Measurements from ENCODE around the gene ZNF557. TPM values are rescaled to one million over a fixed set of nuclear protein-coding genes. Genes with fewer than 3 reads are reported as not detected.

ZNF557 gene
- total and polyA plus RNA-seq, 10 of the 15 experiments (the other 5 are each of a cell fraction or from before 2014, with no cell fraction given), result 3.9 to 12.1 (median 9.0) TPM

DNA sequence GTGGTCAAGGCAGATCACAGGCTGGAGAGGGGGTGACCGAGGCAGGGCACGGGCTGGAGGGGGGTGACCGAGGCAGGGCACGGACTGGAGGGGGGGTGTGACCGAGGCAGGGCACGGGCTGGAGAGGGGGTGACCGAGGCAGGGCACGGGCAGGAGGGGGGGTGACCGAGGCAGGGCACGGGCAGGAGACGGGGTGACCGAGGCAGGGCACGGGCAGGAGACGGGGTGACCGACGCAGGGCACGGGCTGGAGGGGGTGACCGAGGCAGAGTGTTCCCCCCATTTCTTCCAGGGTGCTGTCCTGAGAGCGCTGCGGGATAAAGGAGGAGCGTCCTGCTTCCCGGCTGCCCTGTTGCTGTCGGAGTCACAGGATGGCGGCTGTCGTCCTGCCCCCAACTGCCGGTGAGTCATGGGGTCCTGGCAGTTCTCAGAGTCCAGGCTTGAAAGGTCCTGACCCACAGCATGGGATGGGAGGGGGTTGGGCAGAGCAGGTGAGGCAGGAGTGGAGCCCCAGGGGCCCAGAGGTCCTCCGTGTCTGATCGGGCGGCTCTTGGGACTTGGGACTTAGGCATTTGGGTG lies 5.3 kb downstream of the ZNF557 start:
- in situ Hi-C loops (cut with MboI), result loop anchor here (5.0 kb wide), 1 partner anchor 62 kb away; no protein-coding TSS in a partner anchor
- RAD21 ChIA-PET (ENCODE audit: unreplicated experiment), result no interaction called here
- SMC1A ChIA-PET (ENCODE audit: uncharacterized antibody, unreplicated experiment), result no interaction called here
- POLR2A ChIA-PET, result interaction anchor here (0.7 kb wide), 1 partner anchor 91 kb away, joined by 3 read pairs; no protein-coding TSS in a partner anchor
- CTCF ChIA-PET, result no interaction called here
- no peak overlapping the region for H3K4me2 ChIP-seq (ENCODE audit: control insufficient read depth, insufficient read depth)
- intact Hi-C loops (cut with micrococcal nuclease; ENCODE audit: unreplicated experiment), result no loop called here
- no peak overlapping the region for H3K27ac ChIP-seq (ENCODE audit: control insufficient read depth, insufficient read depth)
- TF ChIP-seq ZNF384 (IDR thresholded peaks at IDR 0.05; ENCODE audit: borderline replicate concordance, low read depth, low read length) (no peak), POLR2A (IDR thresholded peaks at IDR 0.05; ENCODE audit: low read depth, low read length) (peak; percentile 44; the same call in 1 of the 2 replicates)
- H2AFZ ChIP-seq (ENCODE audit: control insufficient read depth, low read depth, low read length), result no peak overlapping the region
- H3K9ac ChIP-seq (ENCODE audit: control insufficient read depth, insufficient read depth, low read length), result no peak overlapping the region
- H3K27me3 ChIP-seq (replicated peaks in 1 of 2; ENCODE audit: control insufficient read depth in 2 of 2, insufficient read depth in 2 of 2, low read length in 1 of 2), result no peaks in the 10 kb centered on the region
- no peak overlapping the region for H3K4me3 ChIP-seq
- no TSS peak for BruUV-seq (replicated peaks)
- WGBS (ENCODE audit: insufficient coverage, insufficient replicate concordance, low lambda C conversion rate, missing lambda C conversion rate), result 98% methylated on average over 24 of the region's 29 CpGs
- H3K4me1 ChIP-seq (ENCODE audit: control insufficient read depth, insufficient read depth, low read length), result no peaks in the 10 kb centered on the region
- DNase-seq (ENCODE audit: low read depth, low spot score) (no peak), ATAC-seq (no peak), FAIRE-seq (no peak)
- H4K20me1 ChIP-seq (ENCODE audit: control insufficient read depth, insufficient read depth), result no peaks in the 10 kb centered on the region
- H3K79me2 ChIP-seq (ENCODE audit: control insufficient read depth, insufficient read depth, low read length), result peaks cover 10% of the 10 kb centered on the region
- peaks cover 22 to 39% of the 10 kb centered on the region in 2 experiments for H3K36me3 ChIP-seq (ENCODE audit: control insufficient read depth in 2 of 2, insufficient read depth in 2 of 2, low read length in 1 of 2)
- peaks cover 35% of the 10 kb centered on the region for H3K9me3 ChIP-seq (replicated peaks; ENCODE audit: control insufficient read depth, insufficient read depth, low read length)

DNA sequence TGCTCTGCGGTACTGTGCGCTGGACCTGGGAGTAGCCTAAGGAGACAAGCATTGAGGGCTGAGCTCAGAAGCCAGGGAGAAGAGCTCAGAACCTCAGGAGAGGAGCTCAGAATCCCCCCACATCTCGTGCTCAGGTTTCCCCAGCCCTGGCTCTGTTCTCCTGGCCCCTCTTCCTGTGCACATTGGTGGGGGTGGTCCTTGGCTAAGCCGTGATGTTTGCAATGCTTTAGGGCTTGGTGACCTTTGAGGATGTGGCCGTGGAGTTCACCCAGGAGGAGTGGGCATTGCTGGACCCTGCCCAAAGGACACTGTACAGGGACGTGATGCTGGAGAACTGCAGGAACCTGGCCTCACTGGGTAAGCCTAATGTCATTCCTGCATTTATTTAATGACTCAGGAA lies 6.6 kb downstream of the ZNF557 start:
- CTCF ChIA-PET, result no interaction called here
- TF ChIP-seq BHLHE40 (IDR thresholded peaks at IDR 0.05; ENCODE audit: borderline replicate concordance in 1 of 2, low read depth in 2 of 2, low read length in 1 of 2) (no peak), TCF3 (IDR thresholded peaks at IDR 0.05; ENCODE audit: borderline replicate concordance, insufficient read depth, low read depth, low read length) (no peak), REST (IDR thresholded peaks at IDR 0.05; ENCODE audit: low read depth, low read length) (no peak), ZNF622 (IDR thresholded peaks at IDR 0.05) (no peak), E2F4 (IDR thresholded peaks at IDR 0.05; ENCODE audit: low read depth, low read length) (no peak), CHD1 (IDR thresholded peaks at IDR 0.05; ENCODE audit: low read depth, low read length) (no peak)
- TF ChIP-seq, protein P1, sequence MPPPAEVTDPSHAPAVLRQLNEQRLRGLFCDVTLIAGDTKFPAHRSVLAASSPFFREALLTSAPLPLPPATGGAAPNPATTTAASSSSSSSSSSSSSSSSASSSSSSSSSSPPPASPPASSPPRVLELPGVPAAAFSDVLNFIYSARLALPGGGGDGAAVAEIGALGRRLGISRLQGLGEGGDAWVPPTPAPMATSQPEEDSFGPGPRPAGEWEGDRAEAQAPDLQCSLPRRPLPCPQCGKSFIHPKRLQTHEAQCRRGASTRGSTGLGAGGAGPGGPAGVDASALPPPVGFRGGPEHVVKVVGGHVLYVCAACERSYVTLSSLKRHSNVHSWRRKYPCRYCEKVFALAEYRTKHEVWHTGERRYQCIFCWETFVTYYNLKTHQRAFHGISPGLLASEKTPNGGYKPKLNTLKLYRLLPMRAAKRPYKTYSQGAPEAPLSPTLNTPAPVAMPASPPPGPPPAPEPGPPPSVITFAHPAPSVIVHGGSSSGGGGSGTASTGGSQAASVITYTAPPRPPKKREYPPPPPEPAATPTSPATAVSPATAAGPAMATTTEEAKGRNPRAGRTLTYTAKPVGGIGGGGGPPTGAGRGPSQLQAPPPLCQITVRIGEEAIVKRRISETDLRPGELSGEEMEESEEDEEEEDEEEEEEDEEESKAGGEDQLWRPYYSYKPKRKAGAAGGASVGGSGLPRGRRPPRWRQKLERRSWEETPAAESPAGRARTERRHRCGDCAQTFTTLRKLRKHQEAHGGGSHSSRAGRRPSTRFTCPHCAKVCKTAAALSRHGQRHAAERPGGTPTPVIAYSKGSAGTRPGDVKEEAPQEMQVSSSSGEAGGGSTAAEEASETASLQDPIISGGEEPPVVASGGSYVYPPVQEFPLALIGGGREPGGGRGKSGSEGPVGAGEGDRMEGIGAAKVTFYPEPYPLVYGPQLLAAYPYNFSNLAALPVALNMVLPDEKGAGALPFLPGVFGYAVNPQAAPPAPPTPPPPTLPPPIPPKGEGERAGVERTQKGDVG (CRISPR knock-in tag; IDR thresholded peaks at IDR 0.05), result no peak

More for the DNA sequence above, 6.6 kb downstream of the ZNF557 start:
- in situ Hi-C loops (cut with MboI) (loop anchor here (5.0 kb wide), 1 partner anchor 64 kb away; no protein-coding TSS in a partner anchor), intact Hi-C loops (cut with micrococcal nuclease; ENCODE audit: unreplicated experiment) (no loop called here)
- H3K4me3 ChIP-seq, result no peak overlapping the region
- SMC1A ChIA-PET (ENCODE audit: uncharacterized antibody, unreplicated experiment), result no interaction called here
- ATAC-seq, result no peak
- DNase-seq (ENCODE audit: low read depth, low spot score), result no peak
- 100% methylated on average over 6 of the region's 6 CpGs for WGBS (ENCODE audit: insufficient coverage, insufficient replicate concordance, low lambda C conversion rate, missing lambda C conversion rate)
- no peak overlapping the region for H2AFZ ChIP-seq (ENCODE audit: control insufficient read depth, low read depth, low read length)
- H4K20me1 ChIP-seq (ENCODE audit: control insufficient read depth, insufficient read depth), result no peaks in the 10 kb centered on the region
- RAD21 ChIA-PET (ENCODE audit: unreplicated experiment), result no interaction called here
- no peak overlapping the region for H3K4me2 ChIP-seq (ENCODE audit: control insufficient read depth, insufficient read depth)
- no peaks in the 10 kb centered on the region for H3K79me2 ChIP-seq (ENCODE audit: control insufficient read depth, insufficient read depth, low read length)
- no peaks in the 10 kb centered on the region for H3K4me1 ChIP-seq (ENCODE audit: control insufficient read depth, insufficient read depth, low read length)
- no peaks in the 10 kb centered on the region for H3K27me3 ChIP-seq (replicated peaks in 1 of 2; ENCODE audit: control insufficient read depth in 2 of 2, insufficient read depth in 2 of 2, low read length in 1 of 2)
- POLR2A ChIA-PET, result no interaction called here
- BruUV-seq (replicated peaks), result no TSS peak
- no peak overlapping the region for H3K9ac ChIP-seq (ENCODE audit: control insufficient read depth, insufficient read depth, low read length)
- H3K9me3 ChIP-seq (replicated peaks; ENCODE audit: control insufficient read depth, insufficient read depth, low read length), result peaks cover 49% of the 10 kb centered on the region
- H3K36me3 ChIP-seq (ENCODE audit: control insufficient read depth in 2 of 2, insufficient read depth in 2 of 2, low read length in 1 of 2), result peaks cover 33 to 49% of the 10 kb centered on the region in 2 experiments
- no peak for FAIRE-seq
- H3K27ac ChIP-seq (ENCODE audit: control insufficient read depth, insufficient read depth), result no peak overlapping the region
